ENCODE measurements around the gene HOXA3. TPM values are rescaled to one million over a fixed set of nuclear protein-coding genes. Genes with fewer than 3 reads are reported as not detected.

Gene HOXA3
- total and polyA plus RNA-seq, 2 of the 8 experiments (the other 6 are each of a cell fraction or from before 2014, with no cell fraction given), result not detected

GRCh38 chr7:27154901-27155815 lies 2.8 kb upstream of the HOXA3 start:
- H2BK120ac ChIP-seq (replicated peaks; ENCODE audit: low read depth, low read length), result no peak overlapping the region
- H3K4ac ChIP-seq (replicated peaks; ENCODE audit: insufficient read length, low read depth, low read length), result no peak overlapping the region
- H4K8ac ChIP-seq (ENCODE audit: extremely low read depth, insufficient read depth, low read length), result peak overlapping the region; percentile 7; the same call in 1 of the 2 replicates
- CTCF ChIA-PET (ENCODE audit: partially characterized antibody), result interaction anchor here (0.7 to 4.2 kb wide), 7 partner anchors 9 to 472 kb away, joined by 3 to 33 read pairs (median 3); partner anchors contain the start of gene HOXA5
- H3K14ac ChIP-seq (ENCODE audit: insufficient read length), result no peak overlapping the region
- FAIRE-seq (no peak), DNase-seq (ENCODE audit: low read depth in 1 of 2, low spot score in 2 of 2) (peak in 1 of 2 experiments; percentile 53)
- POLR2A ChIA-PET (ENCODE audit: partially characterized antibody), result no interaction called here
- peaks cover 99 to 100% (median 100%) of the 10 kb centered on the region in 4 experiments for H3K27me3 ChIP-seq (replicated peaks in 1 of 4; ENCODE audit: control insufficient read depth in 3 of 4, extremely low read depth in 1 of 4, insufficient read depth in 3 of 4, low read length in 3 of 4)
- H3K79me2 ChIP-seq (ENCODE audit: control insufficient read depth in 1 of 2, insufficient read depth in 2 of 2, low read length in 2 of 2), result no peaks in the 10 kb centered on the region
- H2AK5ac ChIP-seq (ENCODE audit: low read depth, low read length), result 0 out of 2 replicates have a peak overlapping the region, but pooled peaks have one; percentile 82
- 0 out of 2 replicates have a peak overlapping the region, but pooled peaks have one; percentile 60 for H2BK12ac ChIP-seq (ENCODE audit: low read depth, low read length)
- H3K4me1 ChIP-seq (replicated peaks in 1 of 4; ENCODE audit: control insufficient read depth in 3 of 4, insufficient read depth in 4 of 4, low read length in 3 of 4), result peaks cover 0 to 2% (median under 1%) of the 10 kb centered on the region in 4 experiments; a peak in 3 of 7 replicates
- no peak overlapping the region for H3K4me3 ChIP-seq (ENCODE audit: extremely low read depth in 1 of 4, insufficient read depth in 2 of 4, low read depth in 3 of 4, low read length in 4 of 4)
- peaks cover 31 to 55% of the 10 kb centered on the region in 2 experiments for H4K20me1 ChIP-seq (replicated peaks in 1 of 2; ENCODE audit: control insufficient read depth in 1 of 2, insufficient read depth in 2 of 2, low read length in 2 of 2)
- no peak overlapping the region for H2BK15ac ChIP-seq (ENCODE audit: low read length)
- no peak overlapping the region for H3K9ac ChIP-seq (replicated peaks in 1 of 4; ENCODE audit: extremely low read depth in 1 of 4, low read depth in 3 of 4, low read length in 3 of 4)
- no peak overlapping the region for H2BK5ac ChIP-seq (ENCODE audit: low read depth, low read length)
- no peak overlapping the region for H3K27ac ChIP-seq (ENCODE audit: low read depth, low read length)
- peaks cover 0 to 20% (median 0%) of the 10 kb centered on the region in 4 experiments; a peak in 1 of 8 replicates for H3K36me3 ChIP-seq (ENCODE audit: control insufficient read depth in 2 of 4, insufficient read depth in 4 of 4, low read length in 3 of 4)
- WGBS, 2 experiments (ENCODE audit: extremely low coverage in 1 of 2, insufficient coverage in 1 of 2, insufficient read length in 1 of 2, insufficient replicate concordance in 2 of 2, low coverage in 1 of 2, low lambda C conversion rate in 2 of 2, missing lambda C conversion rate in 1 of 2), result 18% methylated on average over 39 of the region's 48 CpGs; no CpG with 5 or more reads in 1 of the 2 experiments
- H4K91ac ChIP-seq (replicated peaks; ENCODE audit: insufficient read length, low read length), result no peak overlapping the region
- peak; percentile 76 for TF ChIP-seq RNF2 (IDR thresholded peaks at IDR 0.05; ENCODE audit: borderline replicate concordance, low read depth, low read length, missing control alignments, poor library complexity, severe bottlenecking)
- peak; percentile 99 for TF ChIP-seq EZH2 (IDR thresholded peaks at IDR 0.05; ENCODE audit: low read depth, low read length, severe bottlenecking)
- TF ChIP-seq SUZ12 (IDR thresholded peaks at IDR 0.05; ENCODE audit: low read length), result peak; percentile 98
- no peak for TF ChIP-seq ATF3 (IDR thresholded peaks at IDR 0.05; ENCODE audit: insufficient read depth, low read depth, low read length)
- H3K23me2 ChIP-seq (ENCODE audit: low read depth, low read length), result peaks cover 2% of the 10 kb centered on the region; the same call in 1 of the 2 replicates
- H3K79me1 ChIP-seq (ENCODE audit: low read depth, low read length), result no peaks in the 10 kb centered on the region
- no peak overlapping the region for H2BK20ac ChIP-seq (ENCODE audit: low read length)
- H2AFZ ChIP-seq (ENCODE audit: low read length), result no peak overlapping the region
- H3K18ac ChIP-seq (ENCODE audit: extremely low read depth, low read length), result no peak overlapping the region
- H4K5ac ChIP-seq (ENCODE audit: insufficient read length, low read depth, low read length), result no peak overlapping the region
- H3K9me3 ChIP-seq (ENCODE audit: insufficient read depth in 2 of 2, low read depth in 1 of 2, low read length in 1 of 2), result peaks cover 0 to 10% of the 10 kb centered on the region in 2 experiments; a peak in 1 of 4 replicates
- no peak overlapping the region for H3K56ac ChIP-seq (replicated peaks; ENCODE audit: insufficient read length, low read depth, low read length)
- no peak overlapping the region; a peak in 1 of 4 replicates for H3K4me2 ChIP-seq (ENCODE audit: insufficient read depth in 1 of 2, low read depth in 2 of 2, low read length in 2 of 2)
- H3K23ac ChIP-seq (ENCODE audit: insufficient read length), result no peak overlapping the region
